H1 (cell line): ENCODE measurements around the gene CDC5L. TPM values are rescaled to one million over a fixed set of nuclear protein-coding genes. Genes with fewer than 3 reads are reported as not detected.
A peak's percentile ranks its signal among the peaks of the same experiment; 100 is the strongest.

Experiments used
- CTCF ChIA-PET: fragments of 300-600 bp; sonication (Branson Sonifier 250); formaldehyde crosslinking; loops from one replicate; lab custom pipeline; 2021; ENCODE audit not compliant: partially characterized antibody; lab: Charles Lee
- POLR2A ChIA-PET: fragments of 300-600 bp; sonication (Branson Sonifier 250); formaldehyde crosslinking; loops from one replicate; lab custom pipeline; 2021; ENCODE audit warnings: inconsistent platforms; ENCODE audit not compliant: partially characterized antibody; lab: Charles Lee
- DNase-seq, 2 experiments: peaks; one replicate each; pipeline versions ENCODE4 v3.0.0 to v3.0.0-alpha.2; 2010 to 2022; ENCODE audit warnings: low spot score in 2 of 2, low read depth in 1 of 2, mixed read lengths in 1 of 2
- FAIRE-seq: peaks from 2 replicates; lab custom pipeline; 2011; peaks lifted over from hg19 to GRCh38; lab: Jason Lieb, UNC
- H2AFZ ChIP-seq: 2 replicates; pipeline ENCODE4 v1.8.1; 2012; ENCODE audit warnings: low read length, inconsistent platforms
- H2AK5ac ChIP-seq: 2 replicates; pipeline ENCODE4 v1.6.1; 2013; ENCODE audit warnings: low read depth, low read length
- H2BK120ac ChIP-seq: replicated peaks from 2 replicates; pipeline ENCODE3; 2013; ENCODE audit warnings: low read depth, low read length, inconsistent platforms
- H2BK12ac ChIP-seq: 2 replicates; pipeline ENCODE4 v1.6.1; 2013; ENCODE audit warnings: low read depth, low read length
- H2BK15ac ChIP-seq: 2 replicates; pipeline ENCODE4 v1.6.1; 2013; ENCODE audit warnings: low read length
- H2BK20ac ChIP-seq: 2 replicates; pipeline ENCODE4 v1.6.1; 2013; ENCODE audit warnings: low read length
- H2BK5ac ChIP-seq: 2 replicates; pipeline ENCODE4 v1.6.1; 2013; ENCODE audit warnings: low read depth, low read length
- H3K14ac ChIP-seq: 2 replicates; pipeline ENCODE4 v1.6.1; 2013; ENCODE audit warnings: inconsistent platforms; ENCODE audit not compliant: insufficient read length
- H3K18ac ChIP-seq: 2 replicates; pipeline ENCODE4 v1.6.1; 2013; ENCODE audit warnings: low read length; ENCODE audit errors: extremely low read depth
- H3K23ac ChIP-seq: 2 replicates; pipeline ENCODE4 v1.6.1; 2013; ENCODE audit warnings: inconsistent platforms; ENCODE audit not compliant: insufficient read length
- H3K23me2 ChIP-seq: 2 replicates; pipeline ENCODE4 v1.6.1; 2013; ENCODE audit warnings: low read depth, low read length
- H3K27ac ChIP-seq: 2 replicates; pipeline ENCODE4 v1.6.1; 2011; ENCODE audit warnings: low read depth, low read length, inconsistent platforms
- H3K27me3 ChIP-seq, 4 experiments: replicated peaks in 1 of 4; 1 replicate in 1 of 4; 2 replicates in 3 of 4; pipeline versions ENCODE4 v1.6.1 to v1.8.1; 2011 to 2013; ENCODE audit warnings: low read length in 3 of 4, mild to moderate bottlenecking in 3 of 4, inconsistent platforms in 2 of 4, mixed read lengths in 2 of 4, moderate library complexity in 1 of 4; ENCODE audit not compliant: control insufficient read depth in 3 of 4, insufficient read depth in 3 of 4; ENCODE audit errors: extremely low read depth in 1 of 4
- H3K36me3 ChIP-seq, 4 experiments: 2 replicates each; pipeline versions ENCODE4 v1.6.1 to v1.8.1; 2011 to 2013; ENCODE audit warnings: mild to moderate bottlenecking in 4 of 4, low read length in 3 of 4, moderate library complexity in 2 of 4, control low read depth in 1 of 4, inconsistent platforms in 1 of 4; ENCODE audit not compliant: insufficient read depth in 4 of 4, control insufficient read depth in 2 of 4
- H3K4ac ChIP-seq: replicated peaks from 2 replicates; pipeline ENCODE3; 2013; ENCODE audit warnings: low read length, low read depth, mixed read lengths, inconsistent platforms; ENCODE audit not compliant: insufficient read length
- H3K4me1 ChIP-seq, 4 experiments: replicated peaks in 1 of 4; 1 replicate in 1 of 4; 2 replicates in 3 of 4; pipeline versions ENCODE4 v1.6.1 to v1.8.1; 2011 to 2013; ENCODE audit warnings: low read length in 3 of 4, inconsistent platforms in 2 of 4, mixed read lengths in 1 of 4; ENCODE audit not compliant: insufficient read depth in 4 of 4, control insufficient read depth in 3 of 4
- H3K4me2 ChIP-seq, 2 experiments: 2 replicates each; pipeline versions ENCODE4 v1.6.1 to v1.8.1; 2011 to 2013; ENCODE audit warnings: low read depth in 2 of 2, low read length in 2 of 2, control low read depth in 1 of 2, inconsistent platforms in 1 of 2, mild to moderate bottlenecking in 1 of 2; ENCODE audit not compliant: insufficient read depth in 1 of 2
- H3K4me3 ChIP-seq, 4 experiments: fragments of 200-600, 300-600 bp in 1 of 4; sonication (generic), shearing (Covaris generic), sonication (Bioruptor Twin) in 1 of 4; 2 replicates each; pipeline versions ENCODE4 v1.5.1 to v1.8.1; 2011 to 2016; ENCODE audit warnings: low read length in 4 of 4, low read depth in 3 of 4, control low read depth in 2 of 4, inconsistent platforms in 2 of 4, mild to moderate bottlenecking in 2 of 4, mixed read lengths in 1 of 4, moderate library complexity in 1 of 4; ENCODE audit not compliant: insufficient read depth in 2 of 4; ENCODE audit errors: extremely low read depth in 1 of 4
- H3K56ac ChIP-seq: replicated peaks from 2 replicates; pipeline ENCODE3; 2013; ENCODE audit warnings: low read depth, mild to moderate bottlenecking, mixed read lengths, low read length, inconsistent platforms; ENCODE audit not compliant: insufficient read length
- H3K79me1 ChIP-seq: 2 replicates; pipeline ENCODE4 v1.6.1; 2013; ENCODE audit warnings: low read depth, low read length, control low read depth
- H3K79me2 ChIP-seq, 2 experiments: 2 replicates each; pipeline versions ENCODE4 v1.6.1 to v1.8.1; 2012 to 2013; ENCODE audit warnings: low read length in 2 of 2, mild to moderate bottlenecking in 2 of 2, inconsistent platforms in 1 of 2; ENCODE audit not compliant: insufficient read depth in 2 of 2, control insufficient read depth in 1 of 2
- H3K9ac ChIP-seq, 4 experiments: replicated peaks in 1 of 4; 1 replicate in 1 of 4; 2 replicates in 3 of 4; pipeline versions ENCODE4 v1.6.1 to v1.8.1; 2011 to 2013; ENCODE audit warnings: low read depth in 3 of 4, low read length in 3 of 4, control low read depth in 2 of 4, mild to moderate bottlenecking in 2 of 4, moderate library complexity in 2 of 4, inconsistent platforms in 1 of 4; ENCODE audit errors: extremely low read depth in 1 of 4
- H3K9me3 ChIP-seq, 2 experiments: 2 replicates each; pipeline versions ENCODE4 v1.6.1 to v1.8.1; 2012 to 2013; ENCODE audit warnings: mild to moderate bottlenecking in 2 of 2, moderate library complexity in 2 of 2, control low read depth in 1 of 2, inconsistent platforms in 1 of 2, low read depth in 1 of 2, low read length in 1 of 2, mixed read lengths in 1 of 2; ENCODE audit not compliant: insufficient read depth in 2 of 2
- H4K20me1 ChIP-seq, 2 experiments: replicated peaks in 1 of 2; 2 replicates each; pipeline versions ENCODE3 to v1.8.1; 2011 to 2013; ENCODE audit warnings: inconsistent platforms in 2 of 2, low read length in 2 of 2, mild to moderate bottlenecking in 1 of 2; ENCODE audit not compliant: insufficient read depth in 2 of 2, control insufficient read depth in 1 of 2
- H4K5ac ChIP-seq: 2 replicates; pipeline ENCODE4 v1.6.1; 2013; ENCODE audit warnings: low read length, low read depth, mixed read lengths, inconsistent platforms; ENCODE audit not compliant: insufficient read length
- H4K8ac ChIP-seq: 2 replicates; pipeline ENCODE4 v1.8.0; 2013; ENCODE audit warnings: mild to moderate bottlenecking, moderate library complexity, low read length, inconsistent platforms; ENCODE audit not compliant: insufficient read depth; ENCODE audit errors: extremely low read depth
- H4K91ac ChIP-seq: replicated peaks from 2 replicates; pipeline ENCODE3; 2013; ENCODE audit warnings: low read length, mixed read lengths, inconsistent platforms; ENCODE audit not compliant: insufficient read length
- RNF2 ChIP-seq: fragments of 200-900, 300-1000 bp; sonication (generic); IDR thresholded peaks from 2 replicates; pipeline ENCODE4 v1.7.1; 2016; ENCODE audit warnings: borderline replicate concordance, low read depth, mild to moderate bottlenecking, antibody characterized with exemption, low read length; ENCODE audit not compliant: poor library complexity, severe bottlenecking; ENCODE audit errors: missing control alignments
- TEAD4 ChIP-seq: IDR thresholded peaks from 2 replicates; pipeline ENCODE4 v1.6.1; 2012; ENCODE audit warnings: low read depth, low read length, inconsistent platforms, mixed read lengths
- WGBS, 2 experiments: shearing (Covaris generic) in 1 of 2; methylation state at CpG; one replicate each; pipeline versions ENCODE4 v1.1.6 to v1.1.7; 2013 to 2015; ENCODE audit warnings: low lambda C conversion rate in 2 of 2, mixed read lengths in 2 of 2, inconsistent platforms in 1 of 2, low coverage in 1 of 2, missing lambda C conversion rate in 1 of 2; ENCODE audit not compliant: insufficient replicate concordance in 2 of 2, insufficient coverage in 1 of 2, insufficient read length in 1 of 2; ENCODE audit errors: extremely low coverage in 1 of 2, missing lambda C conversion rate in 1 of 2; 5-methylcytosine and 5-hydroxymethylcytosine counted together
- polyA plus RNA-seq, 7 experiments: library from polyadenylated mRNA; depleted of rRNA in 3 of 7; stranded (reverse) in 5 of 7; unstranded in 2 of 7; fragments of >200 nt in 5 of 7; fragments of 200-250 nt in 2 of 7; gene quantifications; 1 replicate in 5 of 7; 2 replicates in 1 of 7; 4 replicates in 1 of 7; pipeline versions ENCODE4 v1.2.1 to v1.2.3, GENCODE V29; 2011 to 2013; ENCODE audit warnings: missing spikeins in 2 of 7, mixed read lengths in 2 of 7
- total RNA-seq: library from RNA; stranded (reverse); fragmentation: NEBNext Ultra II Directional; extraction: Animal tissue kit (Norgen Biotek cat#: 25700); gene quantifications from 2 replicates; pipeline ENCODE4 v1.2.1, GENCODE V29; 2021

The CDC5L gene
- total and polyA plus RNA-seq, 2 of the 8 experiments (the other 6 are each of a cell fraction or from before 2014, with no cell fraction given), result 8.4 to 32.8 TPM

GRCh38 chr6:44464527-44465310, 77.2 kb downstream of the CDC5L start:
- H4K5ac ChIP-seq, result no peak overlapping the region
- POLR2A ChIA-PET, result interaction anchor here (0.8 kb wide), 1 partner anchor 685 kb away, joined by 3 read pairs; no protein-coding TSS in a partner anchor
- FAIRE-seq, result no peak

More at GRCh38 chr6:44464527-44465310, 77.2 kb downstream of the CDC5L start:
- Histone ChIP-seq H3K4ac (no peak overlapping the region), H3K27ac (no peak overlapping the region), H2BK5ac (no peak overlapping the region), H3K36me3 (no peaks in the 10 kb centered on the region), H3K9ac (no peak overlapping the region), H2BK20ac (no peak overlapping the region), H3K23ac (no peak overlapping the region), H2AFZ (0 out of 2 replicates have a peak overlapping the region, but pooled peaks have one; percentile 38), H2BK12ac (no peak overlapping the region), H3K14ac (no peak overlapping the region), H3K9me3 (no peaks in the 10 kb centered on the region), H3K4me3 (no peak overlapping the region), H4K20me1 (no peaks in the 10 kb centered on the region), H4K91ac (no peak overlapping the region), H2BK120ac (no peak overlapping the region), H2BK15ac (no peak overlapping the region), H4K8ac (no peak overlapping the region), H3K27me3 (no peaks in the 10 kb centered on the region; a peak in 1 of 7 replicates), H3K79me1 (no peaks in the 10 kb centered on the region), H3K23me2 (no peaks in the 10 kb centered on the region), H2AK5ac (no peak overlapping the region), H3K4me1 (no peaks in the 10 kb centered on the region), H3K79me2 (no peaks in the 10 kb centered on the region), H3K18ac (no peak overlapping the region), H3K56ac (no peak overlapping the region), H3K4me2 (no peak overlapping the region)
- CTCF ChIA-PET, result interaction anchor here (1.0 to 1.5 kb wide), 4 partner anchors 8 to 12 kb away, joined by 3 to 4 read pairs (median 3); no protein-coding TSS in a partner anchor
- WGBS, 2 experiments, result 89% methylated on average over 13 of the region's 13 CpGs; no CpG with 5 or more reads in 1 of the 2 experiments
- TF ChIP-seq RNF2, result no peak
- peak; percentile 69 for TF ChIP-seq TEAD4
- peak in 1 of 2 experiments; percentile 33 for DNase-seq
